ENCODE measurements around the gene NCK2. TPM values are rescaled to one million over a fixed set of nuclear protein-coding genes. Genes with fewer than 3 reads are reported as not detected.
A peak's percentile ranks its signal among the peaks of the same experiment; 100 is the strongest.

Gene NCK2
- total and polyA plus RNA-seq, 2 experiments from 2014 or later = 55.0 to 65.9 TPM

GRCh38 chr2:105789745-105790460 lies 45.2 kb downstream of the NCK2 start:
- DNase-seq (ENCODE audit: low read depth in 1 of 2, low spot score in 1 of 2) = peak in 1 of 2 donors; percentile 40
- Histone ChIP-seq H3K36me3 (no peaks in the 10 kb centered on the region), H3K4me1 (ENCODE audit: low read depth) (peaks cover 19% of the 10 kb centered on the region), H3K27me3 (no peaks in the 10 kb centered on the region), H3K27ac (no peak overlapping the region), H3K4me3 (no peak overlapping the region), H3K9me3 (ENCODE audit: low read depth) (no peaks in the 10 kb centered on the region)
- TF ChIP-seq, protein P1, sequence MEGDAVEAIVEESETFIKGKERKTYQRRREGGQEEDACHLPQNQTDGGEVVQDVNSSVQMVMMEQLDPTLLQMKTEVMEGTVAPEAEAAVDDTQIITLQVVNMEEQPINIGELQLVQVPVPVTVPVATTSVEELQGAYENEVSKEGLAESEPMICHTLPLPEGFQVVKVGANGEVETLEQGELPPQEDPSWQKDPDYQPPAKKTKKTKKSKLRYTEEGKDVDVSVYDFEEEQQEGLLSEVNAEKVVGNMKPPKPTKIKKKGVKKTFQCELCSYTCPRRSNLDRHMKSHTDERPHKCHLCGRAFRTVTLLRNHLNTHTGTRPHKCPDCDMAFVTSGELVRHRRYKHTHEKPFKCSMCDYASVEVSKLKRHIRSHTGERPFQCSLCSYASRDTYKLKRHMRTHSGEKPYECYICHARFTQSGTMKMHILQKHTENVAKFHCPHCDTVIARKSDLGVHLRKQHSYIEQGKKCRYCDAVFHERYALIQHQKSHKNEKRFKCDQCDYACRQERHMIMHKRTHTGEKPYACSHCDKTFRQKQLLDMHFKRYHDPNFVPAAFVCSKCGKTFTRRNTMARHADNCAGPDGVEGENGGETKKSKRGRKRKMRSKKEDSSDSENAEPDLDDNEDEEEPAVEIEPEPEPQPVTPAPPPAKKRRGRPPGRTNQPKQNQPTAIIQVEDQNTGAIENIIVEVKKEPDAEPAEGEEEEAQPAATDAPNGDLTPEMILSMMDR (IDR thresholded peaks at IDR 0.05; ENCODE audit: low read depth, low read length) = no peak

DNA sequence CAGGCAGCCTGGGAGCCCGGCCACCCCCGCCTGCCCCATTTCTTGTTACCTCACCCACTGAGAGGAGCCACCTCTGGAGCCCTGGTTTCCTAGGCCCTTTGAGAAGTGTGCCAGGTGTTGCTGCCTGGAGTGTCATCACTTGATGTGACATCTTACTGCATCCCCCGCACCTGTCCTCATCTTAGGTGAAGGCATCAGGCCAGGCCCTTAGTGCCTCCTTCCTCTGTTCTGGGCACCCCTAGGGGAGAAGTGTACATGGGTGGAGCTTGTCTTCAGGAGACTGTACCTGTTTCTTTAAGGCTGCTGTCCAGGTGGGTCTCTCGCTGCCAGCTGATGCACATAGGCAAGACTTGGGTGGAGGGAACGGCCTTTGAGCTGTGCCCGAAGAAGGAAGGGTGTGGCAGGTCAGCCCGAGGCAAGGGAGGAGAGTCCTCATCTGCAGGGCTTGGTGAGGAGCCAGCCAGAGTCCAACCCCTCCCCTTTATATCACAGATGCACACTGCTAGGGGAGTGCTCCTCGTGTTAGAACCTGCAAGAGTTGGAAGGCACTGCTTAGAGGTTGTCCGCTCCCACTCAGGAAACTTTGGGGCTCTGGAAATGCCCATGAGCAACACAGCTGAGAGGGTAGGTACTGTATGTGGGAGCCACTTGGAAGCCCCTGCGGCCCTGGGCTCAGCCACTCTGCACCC lies 45.9 kb downstream of the NCK2 start:
- Histone ChIP-seq H3K36me3 (no peaks in the 10 kb centered on the region), H3K9me3 (ENCODE audit: low read depth) (no peaks in the 10 kb centered on the region), H3K4me3 (no peak overlapping the region), H3K4me1 (ENCODE audit: low read depth) (peaks cover 24% of the 10 kb centered on the region), H3K27me3 (no peaks in the 10 kb centered on the region), H3K27ac (no peak overlapping the region)
- TF ChIP-seq, protein P1 (IDR thresholded peaks at IDR 0.05; ENCODE audit: low read depth, low read length) = no peak
- no peak for DNase-seq (ENCODE audit: low read depth in 1 of 2, low spot score in 1 of 2)

DNA sequence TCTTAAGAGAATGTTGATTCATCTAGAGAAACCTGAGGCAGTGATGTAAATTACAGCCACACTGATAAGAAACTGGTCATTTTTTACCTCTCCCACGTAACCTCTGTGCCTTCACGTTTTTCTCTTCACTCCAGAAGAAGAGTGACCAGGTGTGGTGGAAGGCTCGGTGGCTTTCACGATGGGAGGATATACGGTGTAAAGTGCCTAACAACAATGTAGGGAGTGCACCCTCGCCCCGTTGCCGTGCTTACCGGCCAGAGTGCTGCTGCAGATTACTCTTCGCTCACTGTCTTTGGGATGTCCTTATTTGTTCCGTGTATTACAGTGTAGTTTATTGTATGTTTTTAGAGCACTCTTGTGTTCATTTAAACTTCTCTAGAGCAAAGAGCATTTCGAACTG lies 46.5 kb downstream of the NCK2 start:
- peaks cover 31% of the 10 kb centered on the region for H3K4me1 ChIP-seq (ENCODE audit: low read depth)
- no peaks in the 10 kb centered on the region for H3K36me3 ChIP-seq
- H3K27ac ChIP-seq = no peak overlapping the region
- H3K4me3 ChIP-seq = no peak overlapping the region
- TF ChIP-seq, protein P1 (IDR thresholded peaks at IDR 0.05; ENCODE audit: low read depth, low read length) = no peak
- DNase-seq (ENCODE audit: low read depth in 1 of 2, low spot score in 1 of 2) = no peak
- no peaks in the 10 kb centered on the region for H3K27me3 ChIP-seq
- no peaks in the 10 kb centered on the region for H3K9me3 ChIP-seq (ENCODE audit: low read depth)

DNA sequence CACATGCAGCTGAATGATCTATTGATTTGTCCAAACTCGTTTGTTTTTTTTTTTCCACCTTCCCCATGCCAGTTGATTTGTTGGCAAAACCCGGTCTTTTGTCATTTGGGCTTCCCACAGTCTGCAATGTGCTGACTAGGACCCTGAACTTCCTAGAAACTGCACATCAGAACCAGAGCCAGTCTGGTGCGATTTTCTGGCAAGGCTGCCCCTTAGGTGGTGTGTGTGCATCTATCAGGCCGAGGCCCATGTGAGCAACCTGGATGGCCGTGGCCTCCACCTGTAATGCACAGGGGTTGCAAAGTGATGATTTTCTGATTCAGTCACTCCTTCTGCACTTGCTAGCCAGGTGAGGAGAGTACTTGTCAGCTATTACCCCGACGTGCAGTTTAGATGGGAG lies 47.8 kb downstream of the NCK2 start:
- Histone ChIP-seq H3K9me3 (ENCODE audit: low read depth) (no peaks in the 10 kb centered on the region), H3K27ac (no peak overlapping the region), H3K27me3 (no peaks in the 10 kb centered on the region), H3K36me3 (no peaks in the 10 kb centered on the region), H3K4me1 (ENCODE audit: low read depth) (peaks cover 36% of the 10 kb centered on the region), H3K4me3 (no peak overlapping the region)
- TF ChIP-seq, protein P1 (IDR thresholded peaks at IDR 0.05; ENCODE audit: low read depth, low read length) = no peak
- DNase-seq (ENCODE audit: low read depth in 1 of 2, low spot score in 1 of 2) = no peak

- TF ChIP-seq, protein P1 (IDR thresholded peaks at IDR 0.05; ENCODE audit: low read depth, low read length) = no peak
- Histone ChIP-seq H3K36me3 (no peaks in the 10 kb centered on the region), H3K9me3 (ENCODE audit: low read depth) (no peaks in the 10 kb centered on the region), H3K4me3 (no peak overlapping the region), H3K4me1 (ENCODE audit: low read depth) (peaks cover 33% of the 10 kb centered on the region), H3K27me3 (no peaks in the 10 kb centered on the region), H3K27ac (no peak overlapping the region)
- no peak for DNase-seq (ENCODE audit: low read depth in 1 of 2, low spot score in 1 of 2)
These were observed 48.7 kb downstream of the NCK2 start for GRCh38 chr2:105793196-105793975.
